Coronary artery (tissue), 2 donors: ENCODE results near the gene CIAO2B.

ENCODE experiments used
- DNase-seq: peaks from one replicate; pipeline ENCODE4 v3.0.0-alpha.2; 2017; ENCODE audit warnings: low spot score
- H3K27ac ChIP-seq, 2 donors: fragments of 200-600 bp; sonication (generic); one replicate each; pipeline ENCODE4 v1.5.1; 2016 to 2019
- H3K4me3 ChIP-seq: fragments of 200-600 bp; sonication (generic); 2 replicates; pipeline ENCODE4 v1.5.1; 2016; ENCODE audit warnings: mild to moderate bottlenecking, moderate library complexity
- CTCF ChIP-seq: fragments of 200-600 bp; sonication (generic); IDR thresholded peaks from one replicate; pipeline ENCODE4 v1.5.1; 2019; ENCODE audit warnings: antibody characterized with exemption

Gene CIAO2B

GRCh38 chr16:66953462-66954096 lies 19.4 kb upstream of the CIAO2B start:
- Histone ChIP-seq H3K4me3 (no peak overlapping the region), H3K27ac (no peak overlapping the region)
- no peak for TF ChIP-seq CTCF
- DNase-seq: no peak

- H3K27ac ChIP-seq: no peak overlapping the region
- H3K4me3 ChIP-seq: no peak overlapping the region
- DNase-seq: no peak
- TF ChIP-seq CTCF: no peak
Measured at GRCh38 chr16:66952430-66953110, 18.4 kb upstream of the CIAO2B start.

GRCh38 chr16:66950971-66951790 lies 17.0 kb upstream of the CIAO2B start:
- DNase-seq: no peak
- Histone ChIP-seq H3K27ac (no peak overlapping the region), H3K4me3 (no peak overlapping the region)
- TF ChIP-seq CTCF: no peak

GRCh38 chr16:66950437-66950836 lies 16.2 kb upstream of the CIAO2B start:
- no peak overlapping the region for H3K4me3 ChIP-seq
- TF ChIP-seq CTCF: no peak
- H3K27ac ChIP-seq: no peak overlapping the region
- DNase-seq: no peak

GRCh38 chr16:66949472-66949871 lies 15.3 kb upstream of the CIAO2B start:
- H3K27ac ChIP-seq: no peak overlapping the region
- DNase-seq: no peak
- TF ChIP-seq CTCF: no peak

GRCh38 chr16:66948837-66949225 lies 14.6 kb upstream of the CIAO2B start:
- Histone ChIP-seq H3K27ac (no peak overlapping the region), H3K4me3 (peak overlapping the region; percentile 76)
- DNase-seq: no peak
- TF ChIP-seq CTCF: no peak

More at GRCh38 chr16:66949472-66949871, 15.3 kb upstream of the CIAO2B start:
- no peak overlapping the region for H3K4me3 ChIP-seq
